Tibial nerve (tissue), 4 donors: ENCODE results near the gene LYZ.

Experiments used
- EP300 ChIP-seq, 2 donors: sonication (generic); formaldehyde crosslinking; IDR thresholded peaks; one replicate each; pipeline ENCODE4 v1.6.1; 2017; ENCODE audit warnings: antibody characterized with exemption in 2 of 2, mild to moderate bottlenecking in 1 of 2
- POLR2A ChIP-seq, 2 donors: fragments of 450-650 bp; IDR thresholded peaks; one replicate each; pipeline ENCODE4 v1.6.1; 2017; ENCODE audit warnings: antibody characterized with exemption in 2 of 2, mild to moderate bottlenecking in 2 of 2, moderate library complexity in 2 of 2
- TF ChIP-seq, protein P1 (sequence below), 5 experiments: fragments of 200-600 bp in 3 of 5; fragments of 450-650 bp in 2 of 5; sonication (generic) in 3 of 5; IDR thresholded peaks; one replicate each; pipeline ENCODE4 v1.5.1; 2016 to 2019; ENCODE audit warnings: antibody characterized with exemption in 5 of 5, mild to moderate bottlenecking in 3 of 5, moderate library complexity in 2 of 5

GRCh38 chr12:69350002-69350626 is 1.9 kb downstream of the LYZ start:
- TF ChIP-seq, protein P1, sequence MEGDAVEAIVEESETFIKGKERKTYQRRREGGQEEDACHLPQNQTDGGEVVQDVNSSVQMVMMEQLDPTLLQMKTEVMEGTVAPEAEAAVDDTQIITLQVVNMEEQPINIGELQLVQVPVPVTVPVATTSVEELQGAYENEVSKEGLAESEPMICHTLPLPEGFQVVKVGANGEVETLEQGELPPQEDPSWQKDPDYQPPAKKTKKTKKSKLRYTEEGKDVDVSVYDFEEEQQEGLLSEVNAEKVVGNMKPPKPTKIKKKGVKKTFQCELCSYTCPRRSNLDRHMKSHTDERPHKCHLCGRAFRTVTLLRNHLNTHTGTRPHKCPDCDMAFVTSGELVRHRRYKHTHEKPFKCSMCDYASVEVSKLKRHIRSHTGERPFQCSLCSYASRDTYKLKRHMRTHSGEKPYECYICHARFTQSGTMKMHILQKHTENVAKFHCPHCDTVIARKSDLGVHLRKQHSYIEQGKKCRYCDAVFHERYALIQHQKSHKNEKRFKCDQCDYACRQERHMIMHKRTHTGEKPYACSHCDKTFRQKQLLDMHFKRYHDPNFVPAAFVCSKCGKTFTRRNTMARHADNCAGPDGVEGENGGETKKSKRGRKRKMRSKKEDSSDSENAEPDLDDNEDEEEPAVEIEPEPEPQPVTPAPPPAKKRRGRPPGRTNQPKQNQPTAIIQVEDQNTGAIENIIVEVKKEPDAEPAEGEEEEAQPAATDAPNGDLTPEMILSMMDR (IDR thresholded peaks at IDR 0.05), result no peak
- TF ChIP-seq POLR2A (IDR thresholded peaks at IDR 0.05) (no peak), EP300 (IDR thresholded peaks at IDR 0.05) (no peak)
